OCI-LY1 (cell line): ENCODE results near the gene TNNT3.

Experiments used
- H2AFZ ChIP-seq: fragments of 200-600 bp; sonication (generic), shearing (Covaris generic); 2 replicates; pipeline ENCODE4 v1.6.0; 2014; ENCODE audit warnings: antibody characterized with exemption, mild to moderate bottlenecking, low read length
- H3F3A ChIP-seq: fragments of 200-600 bp; sonication (generic), shearing (Covaris generic); 2 replicates; pipeline ENCODE4 v1.6.0; 2014; ENCODE audit warnings: mild to moderate bottlenecking, antibody characterized with exemption, low read length, moderate library complexity; ENCODE audit not compliant: insufficient read depth
- H3K27ac ChIP-seq: fragments of 200-600 bp; sonication (generic); 2 replicates; pipeline ENCODE4 v1.5.1; 2014; ENCODE audit warnings: low read length, mixed run types, mild to moderate bottlenecking, low read depth; ENCODE audit not compliant: poor library complexity, severe bottlenecking
- H3K27me3 ChIP-seq: fragments of 200-600 bp; sonication (generic); 2 replicates; pipeline ENCODE4 v1.6.0; 2014; ENCODE audit warnings: antibody characterized with exemption, mild to moderate bottlenecking, low read length, moderate library complexity; ENCODE audit not compliant: insufficient read depth
- H3K36me3 ChIP-seq: fragments of 200-600 bp; sonication (generic); 2 replicates; pipeline ENCODE4 v1.6.1; 2014; ENCODE audit warnings: mild to moderate bottlenecking, antibody characterized with exemption, low read length, moderate library complexity, mixed read lengths; ENCODE audit not compliant: insufficient read depth
- H3K4me1 ChIP-seq: fragments of 200-600 bp; sonication (generic); 2 replicates; pipeline ENCODE4 v1.5.1; 2014; ENCODE audit warnings: mild to moderate bottlenecking, low read length, moderate library complexity; ENCODE audit not compliant: insufficient read depth, severe bottlenecking
- H3K4me2 ChIP-seq: fragments of 200-600 bp; sonication (generic), shearing (Covaris generic); 2 replicates; pipeline ENCODE4 v1.6.1; 2014; ENCODE audit warnings: low read length
- H3K4me3 ChIP-seq: fragments of 200-600 bp; sonication (generic); 2 replicates; pipeline ENCODE4 v1.5.1; 2014; ENCODE audit warnings: low read length, low read depth, mild to moderate bottlenecking, mixed read lengths; ENCODE audit not compliant: poor library complexity, severe bottlenecking
- H3K79me2 ChIP-seq: fragments of 200-600 bp; shearing (Covaris generic); 2 replicates; pipeline ENCODE4 v1.6.1; 2016; ENCODE audit warnings: mixed run types, low read length, mixed read lengths; ENCODE audit not compliant: insufficient read depth
- H3K9ac ChIP-seq: fragments of 200-600 bp; sonication (generic), shearing (Covaris generic); 2 replicates; pipeline ENCODE4 v1.6.1; 2014; ENCODE audit warnings: mild to moderate bottlenecking, low read length, mixed read lengths
- H3K9me2 ChIP-seq: fragments of 200-600 bp; sonication (generic), shearing (Covaris generic); 2 replicates; pipeline ENCODE4 v1.6.1; 2014; ENCODE audit warnings: low read depth, mild to moderate bottlenecking, low read length, mixed read lengths
- H3K9me3 ChIP-seq: fragments of 200-600 bp; shearing (Covaris generic); 2 replicates; pipeline ENCODE4 v1.6.1; 2014; ENCODE audit warnings: low read length, mixed read lengths
- H4K20me1 ChIP-seq: fragments of 200-600 bp; sonication (generic), shearing (Covaris generic); 2 replicates; pipeline ENCODE4 v1.6.0; 2016; ENCODE audit warnings: mild to moderate bottlenecking, low read length; ENCODE audit not compliant: insufficient read depth
- CTCF ChIP-seq: fragments of 200-600 bp; sonication (generic), shearing (Covaris generic); IDR thresholded peaks from 2 replicates; pipeline ENCODE4 v1.5.1; 2017; ENCODE audit warnings: mild to moderate bottlenecking, antibody characterized with exemption, low read length, moderate library complexity, mixed read lengths
- EZH2 ChIP-seq: fragments of 200-600 bp; sonication (generic), shearing (Covaris generic); IDR thresholded peaks from 2 replicates; pipeline ENCODE4 v1.8.0; 2017; ENCODE audit warnings: borderline replicate concordance, mixed run types, mild to moderate bottlenecking, antibody characterized with exemption, low read length, moderate library complexity, mixed read lengths

TNNT3 gene

GRCh38 chr11:1949302-1949701 lies 29.8 kb downstream of the TNNT3 start:
- H2AFZ ChIP-seq, result no peak overlapping the region
- no peaks in the 10 kb centered on the region for H4K20me1 ChIP-seq
- H3K9ac ChIP-seq, result no peak overlapping the region

GRCh38 chr11:1949922-1950321 lies 30.4 kb downstream of the TNNT3 start:
- Histone ChIP-seq H3K9ac (no peak overlapping the region), H3K4me3 (no peak overlapping the region)

More at GRCh38 chr11:1949302-1949701, 29.8 kb downstream of the TNNT3 start:
- H3K4me3 ChIP-seq, result no peak overlapping the region
- TF ChIP-seq EZH2 (no peak), CTCF (no peak)
- no peaks in the 10 kb centered on the region for H3K27me3 ChIP-seq
- H3K4me1 ChIP-seq, result no peaks in the 10 kb centered on the region
- H3K4me2 ChIP-seq, result no peak overlapping the region
- no peaks in the 10 kb centered on the region for H3K36me3 ChIP-seq
- no peaks in the 10 kb centered on the region for H3K9me3 ChIP-seq
- H3F3A ChIP-seq, result no peaks in the 10 kb centered on the region
- H3K27ac ChIP-seq, result no peak overlapping the region
- H3K9me2 ChIP-seq, result no peaks in the 10 kb centered on the region
- H3K79me2 ChIP-seq, result no peaks in the 10 kb centered on the region

GRCh38 chr11:1952806-1953482 lies 33.4 kb downstream of the TNNT3 start:
- no peaks in the 10 kb centered on the region for H3K36me3 ChIP-seq
- no peak overlapping the region for H3K27ac ChIP-seq
- no peak overlapping the region for H3K9ac ChIP-seq
- no peaks in the 10 kb centered on the region for H3K9me3 ChIP-seq
- H3F3A ChIP-seq, result no peaks in the 10 kb centered on the region
- no peak overlapping the region for H3K4me2 ChIP-seq
- H3K79me2 ChIP-seq, result no peaks in the 10 kb centered on the region
- TF ChIP-seq CTCF (no peak), EZH2 (no peak)
- H4K20me1 ChIP-seq, result no peaks in the 10 kb centered on the region
- H3K4me3 ChIP-seq, result no peak overlapping the region
- no peaks in the 10 kb centered on the region for H3K27me3 ChIP-seq
- no peaks in the 10 kb centered on the region for H3K4me1 ChIP-seq
- H3K9me2 ChIP-seq, result no peaks in the 10 kb centered on the region
- no peak overlapping the region for H2AFZ ChIP-seq

More at GRCh38 chr11:1949922-1950321, 30.4 kb downstream of the TNNT3 start:
- H4K20me1 ChIP-seq, result no peaks in the 10 kb centered on the region
- no peaks in the 10 kb centered on the region for H3K36me3 ChIP-seq
- H2AFZ ChIP-seq, result no peak overlapping the region
- H3K27me3 ChIP-seq, result no peaks in the 10 kb centered on the region
- H3K9me3 ChIP-seq, result no peaks in the 10 kb centered on the region
- H3K79me2 ChIP-seq, result no peaks in the 10 kb centered on the region
- no peaks in the 10 kb centered on the region for H3K4me1 ChIP-seq
- H3K9me2 ChIP-seq, result no peaks in the 10 kb centered on the region
- no peak overlapping the region for H3K27ac ChIP-seq
- H3F3A ChIP-seq, result no peaks in the 10 kb centered on the region
- no peak for TF ChIP-seq EZH2
- TF ChIP-seq CTCF, result no peak
- H3K4me2 ChIP-seq, result no peak overlapping the region
